Prostate gland (tissue), 2 donors: ENCODE data around the gene TSEN34.

Experiments
- CTCF ChIP-seq, 4 experiments: fragments of 200-600 bp in 2 of 4; fragments of 450-650 bp in 2 of 4; sonication (generic) in 2 of 4; IDR thresholded peaks; 1 replicate in 3 of 4; 2 replicates in 1 of 4; pipeline ENCODE4 v1.5.1; 2016 to 2019; ENCODE audit warnings: antibody characterized with exemption in 4 of 4, mild to moderate bottlenecking in 2 of 4, moderate library complexity in 2 of 4
- POLR2AphosphoS5 ChIP-seq: sonication (generic); formaldehyde crosslinking; IDR thresholded peaks from one replicate; pipeline ENCODE4 v1.6.1; 2017; ENCODE audit warnings: antibody characterized with exemption

GRCh38 chr19:54180691-54181091 is 10.4 kb upstream of the TSEN34 start:
- TF ChIP-seq CTCF (IDR thresholded peaks at IDR 0.05) (no peak), POLR2AphosphoS5 (no peak)
